Fibroblast of pulmonary artery (primary cell): ENCODE measurements around the gene SKI.

Experiments
- DNase-seq: peaks from one replicate; pipeline ENCODE4 v3.0.0-alpha.2; 2010; ENCODE audit warnings: low read depth
- H3K4me3 ChIP-seq: replicated peaks from 2 replicates; pipeline ENCODE4 v1.5.1; 2011; ENCODE audit warnings: low read depth, mild to moderate bottlenecking, control low read depth, low read length, moderate library complexity
- TF ChIP-seq, protein P1 (sequence below): IDR thresholded peaks from 2 replicates; pipeline ENCODE4 v1.5.1; 2011; ENCODE audit warnings: mild to moderate bottlenecking, control low read depth, low read length, inconsistent platforms; ENCODE audit errors: missing control alignments

The SKI gene

DNA sequence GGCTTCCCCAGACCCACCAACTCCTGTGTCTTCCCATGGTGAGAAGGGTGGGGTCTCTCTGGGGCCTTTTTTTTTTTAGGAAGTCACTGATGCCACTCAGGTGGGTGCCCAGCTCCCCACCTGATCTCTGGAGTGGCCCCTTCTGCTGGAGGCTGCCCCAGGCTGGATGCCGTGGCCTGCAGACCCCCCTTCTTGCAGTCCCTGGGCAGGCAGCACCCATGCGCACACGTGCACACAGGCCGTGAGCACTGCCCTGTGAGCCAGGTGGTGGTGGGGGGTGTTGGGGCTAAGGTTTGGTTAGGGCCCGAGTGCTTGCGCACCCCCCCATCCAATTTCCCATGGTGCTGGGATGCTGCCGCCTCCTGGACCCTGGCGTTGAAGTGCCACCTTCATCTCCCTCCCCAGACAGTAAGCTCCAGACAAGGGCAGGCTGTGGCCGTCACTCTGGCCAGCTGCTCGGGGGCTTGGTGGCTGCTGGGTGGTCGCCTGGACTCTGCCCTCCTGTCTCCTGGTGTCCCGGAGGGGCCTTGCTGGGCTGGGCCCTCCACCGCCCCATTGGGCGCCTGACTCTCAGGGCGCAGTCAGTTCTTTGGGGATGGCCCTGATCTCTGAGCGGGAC lies 50.6 kb downstream of the SKI start:
- no peak overlapping the region for H3K4me3 ChIP-seq
- TF ChIP-seq, protein P1, sequence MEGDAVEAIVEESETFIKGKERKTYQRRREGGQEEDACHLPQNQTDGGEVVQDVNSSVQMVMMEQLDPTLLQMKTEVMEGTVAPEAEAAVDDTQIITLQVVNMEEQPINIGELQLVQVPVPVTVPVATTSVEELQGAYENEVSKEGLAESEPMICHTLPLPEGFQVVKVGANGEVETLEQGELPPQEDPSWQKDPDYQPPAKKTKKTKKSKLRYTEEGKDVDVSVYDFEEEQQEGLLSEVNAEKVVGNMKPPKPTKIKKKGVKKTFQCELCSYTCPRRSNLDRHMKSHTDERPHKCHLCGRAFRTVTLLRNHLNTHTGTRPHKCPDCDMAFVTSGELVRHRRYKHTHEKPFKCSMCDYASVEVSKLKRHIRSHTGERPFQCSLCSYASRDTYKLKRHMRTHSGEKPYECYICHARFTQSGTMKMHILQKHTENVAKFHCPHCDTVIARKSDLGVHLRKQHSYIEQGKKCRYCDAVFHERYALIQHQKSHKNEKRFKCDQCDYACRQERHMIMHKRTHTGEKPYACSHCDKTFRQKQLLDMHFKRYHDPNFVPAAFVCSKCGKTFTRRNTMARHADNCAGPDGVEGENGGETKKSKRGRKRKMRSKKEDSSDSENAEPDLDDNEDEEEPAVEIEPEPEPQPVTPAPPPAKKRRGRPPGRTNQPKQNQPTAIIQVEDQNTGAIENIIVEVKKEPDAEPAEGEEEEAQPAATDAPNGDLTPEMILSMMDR = no peak
- no peak for DNase-seq

DNA sequence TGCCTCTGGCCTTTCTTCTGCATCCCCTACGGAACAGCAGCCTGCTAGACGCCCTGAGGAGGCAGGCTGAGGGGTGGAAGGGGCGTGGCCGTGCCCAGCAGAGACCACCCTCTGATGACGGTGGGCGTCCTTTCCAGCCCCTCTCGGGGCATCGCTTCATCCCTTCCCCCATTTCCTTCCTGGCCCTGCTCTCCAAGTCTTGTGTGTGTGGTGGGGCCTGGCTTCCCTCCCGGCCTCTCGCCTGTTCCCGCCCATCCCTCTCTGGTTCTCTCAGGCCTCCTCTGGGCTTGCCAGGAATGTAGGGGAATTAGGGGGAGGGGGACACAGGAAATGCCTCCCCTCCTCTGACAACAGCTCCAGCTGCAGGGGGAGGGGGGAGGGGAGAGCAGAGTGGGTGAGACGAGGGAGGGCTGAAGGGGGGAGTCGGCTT lies 51.1 kb downstream of the SKI start:
- TF ChIP-seq, protein P1 = no peak
- peak; percentile 97 for DNase-seq
- no peak overlapping the region for H3K4me3 ChIP-seq

DNA sequence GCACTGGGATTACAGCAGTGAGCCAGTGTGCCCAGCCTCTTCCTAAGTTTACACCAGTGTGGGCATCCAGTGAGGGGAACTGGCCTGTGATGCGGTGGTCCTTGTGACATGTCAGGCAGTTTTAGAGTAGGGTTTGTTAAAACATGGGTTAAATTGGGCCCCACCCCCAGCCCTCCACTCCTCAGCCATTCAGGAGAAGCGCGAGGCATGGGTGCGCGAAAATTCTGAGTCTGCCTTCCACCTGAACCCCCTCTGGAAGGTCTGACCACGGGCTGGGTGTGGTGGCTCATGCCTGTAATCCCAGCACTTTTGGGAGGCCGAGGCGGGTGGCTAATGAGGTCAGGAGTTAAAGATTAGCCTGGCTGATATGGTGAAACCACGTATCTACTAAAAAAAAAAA lies 51.7 kb downstream of the SKI start:
- H3K4me3 ChIP-seq = no peak overlapping the region
- DNase-seq = no peak
- TF ChIP-seq, protein P1 = no peak

DNA sequence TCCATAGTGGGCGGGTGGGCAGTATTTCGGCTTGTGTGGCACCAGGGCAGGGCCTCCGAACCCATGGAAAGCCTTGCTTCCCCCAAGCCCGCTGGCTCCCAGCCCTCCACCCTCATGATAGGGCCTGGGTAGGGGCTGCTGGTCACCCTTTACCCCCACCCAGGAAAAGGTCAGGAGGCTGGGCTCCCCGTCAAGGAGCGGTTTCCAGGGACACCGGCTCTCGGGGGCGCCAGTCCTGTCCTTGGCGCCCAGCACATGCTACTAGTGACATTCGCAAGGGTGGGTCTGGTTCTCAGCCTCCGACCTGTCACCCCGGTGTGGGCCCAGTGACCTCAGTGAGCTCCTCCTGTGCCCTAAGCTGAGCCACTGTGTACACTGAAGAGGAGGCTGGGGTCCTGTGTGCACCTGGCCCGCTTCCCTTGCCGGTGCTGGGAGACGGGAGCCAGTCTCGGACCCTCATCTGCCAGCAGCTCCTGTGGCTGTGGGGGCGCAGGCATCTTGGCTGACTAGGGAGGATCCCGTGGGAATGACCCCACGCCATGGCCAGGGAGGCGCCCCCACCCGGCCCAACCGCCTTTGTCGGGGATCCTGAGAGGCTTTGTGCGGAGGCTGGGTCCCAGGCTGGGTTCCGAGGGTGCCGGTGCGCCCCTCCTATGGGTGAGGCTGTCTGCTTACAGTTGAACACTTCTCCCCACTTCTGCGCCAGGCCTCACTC lies 54.6 kb downstream of the SKI start:
- no peak for DNase-seq
- TF ChIP-seq, protein P1 = no peak
- H3K4me3 ChIP-seq = no peak overlapping the region

DNA sequence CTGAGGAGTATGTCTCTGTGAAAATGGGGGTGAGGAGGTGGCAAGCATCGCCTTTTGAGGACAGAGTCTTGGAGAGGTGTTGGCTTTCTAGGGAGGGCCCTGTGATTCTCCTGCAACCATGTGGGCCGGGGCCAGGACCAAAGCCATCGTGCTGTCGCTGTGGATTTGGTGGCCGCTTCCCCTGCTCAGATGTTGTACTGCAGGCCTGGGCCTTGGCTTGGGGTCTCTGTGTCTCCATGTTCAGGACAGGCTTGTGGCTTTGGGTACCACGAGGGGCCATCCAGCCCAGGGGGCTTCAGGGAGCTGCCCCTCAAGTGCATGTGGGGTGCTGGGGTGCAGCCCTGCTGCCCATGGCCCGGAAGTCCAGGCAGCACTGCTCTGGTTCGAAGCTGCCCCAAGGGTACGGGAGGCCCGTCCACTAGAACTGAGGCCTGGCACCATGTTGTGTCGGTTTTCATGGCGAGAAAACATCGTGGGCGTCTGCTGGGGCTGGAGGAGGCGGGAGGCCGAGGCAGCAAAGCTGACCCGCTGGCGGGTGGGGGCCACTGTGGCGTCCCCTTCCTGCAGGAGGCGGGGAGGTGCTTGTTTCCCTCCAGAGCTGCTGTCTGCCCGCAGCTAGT lies 55.4 kb downstream of the SKI start:
- no peak for DNase-seq
- H3K4me3 ChIP-seq = no peak overlapping the region
- TF ChIP-seq, protein P1 = no peak

DNA sequence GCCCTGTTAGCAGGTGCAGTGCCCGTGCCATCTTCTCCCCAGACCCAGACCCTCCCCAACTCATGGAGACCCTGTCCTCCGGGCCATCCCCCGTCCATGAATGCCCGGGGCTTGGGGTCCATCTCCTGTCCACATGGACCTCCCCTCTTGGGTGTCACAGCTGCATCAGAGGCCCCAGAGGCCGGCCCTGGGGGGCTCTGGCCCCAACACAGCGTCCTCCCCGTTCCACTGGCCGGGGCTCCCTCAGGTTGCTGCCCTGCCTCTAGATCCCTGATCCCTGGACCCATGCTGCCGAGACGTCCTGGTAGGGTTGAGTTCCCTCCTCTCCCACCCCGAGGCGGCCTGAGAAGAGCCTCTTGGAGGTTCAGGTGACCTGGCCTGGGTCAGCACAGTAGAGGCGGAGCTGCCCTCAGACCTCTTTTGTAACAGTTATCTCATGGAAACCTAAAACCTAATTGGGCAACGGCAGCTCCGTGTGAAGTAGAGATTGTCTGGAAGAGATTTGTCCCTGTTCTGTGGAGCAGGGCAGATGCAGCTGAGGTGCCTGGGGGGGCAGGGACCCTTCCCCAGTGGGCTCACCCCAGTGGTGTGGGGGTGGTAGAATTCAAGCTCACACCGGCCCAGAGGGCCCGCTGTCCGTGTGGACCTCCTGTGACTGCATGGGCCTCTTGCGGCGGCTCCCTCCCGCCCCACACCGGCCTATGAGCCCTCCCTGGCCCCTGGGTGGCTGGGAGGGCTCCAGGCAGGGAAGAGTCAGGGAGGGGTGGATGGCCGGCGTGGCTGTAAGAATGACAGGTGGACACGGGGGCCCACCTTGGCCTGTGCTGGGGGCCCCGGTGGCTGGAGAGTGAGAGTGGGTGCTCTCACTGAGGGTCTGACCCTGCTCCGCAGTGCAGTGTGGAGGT lies 56.1 kb downstream of the SKI start:
- H3K4me3 ChIP-seq = no peak overlapping the region
- no peak for DNase-seq
- TF ChIP-seq, protein P1 = no peak
